Kasumi-1 (cell line): ENCODE data around the gene SMOC2.
"Not testable (repeated sequence)": the region's sequence is repeated elsewhere in the genome, so short reads cannot be mapped to it uniquely, and the experiment has no call there.

Experiments
- DNase-seq, 2 experiments: peaks; one replicate each; lab custom pipeline; 2025; lab: John Stamatoyannopoulos, UW

The SMOC2 gene

DNA sequence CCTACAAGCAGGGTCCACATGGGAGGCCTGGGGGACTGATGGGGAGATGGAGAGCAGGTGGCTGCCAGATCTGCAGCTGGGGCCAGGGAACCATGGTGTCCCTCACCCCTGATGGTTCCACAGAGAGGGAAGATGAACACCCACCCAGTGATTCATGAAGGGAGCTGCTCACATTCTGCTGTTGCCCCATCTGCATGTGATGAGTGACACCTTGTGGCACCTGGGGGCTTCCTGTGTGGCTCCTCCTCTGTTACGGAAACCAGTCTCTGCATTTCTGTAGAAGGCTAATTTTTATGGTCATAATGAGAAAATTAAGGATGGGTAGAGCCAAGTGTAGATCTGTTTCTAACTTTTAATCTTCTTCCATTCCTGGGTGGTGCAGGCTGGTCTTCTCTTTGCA is 217.1 kb downstream of the SMOC2 start:
- DNase-seq: no peak

DNA sequence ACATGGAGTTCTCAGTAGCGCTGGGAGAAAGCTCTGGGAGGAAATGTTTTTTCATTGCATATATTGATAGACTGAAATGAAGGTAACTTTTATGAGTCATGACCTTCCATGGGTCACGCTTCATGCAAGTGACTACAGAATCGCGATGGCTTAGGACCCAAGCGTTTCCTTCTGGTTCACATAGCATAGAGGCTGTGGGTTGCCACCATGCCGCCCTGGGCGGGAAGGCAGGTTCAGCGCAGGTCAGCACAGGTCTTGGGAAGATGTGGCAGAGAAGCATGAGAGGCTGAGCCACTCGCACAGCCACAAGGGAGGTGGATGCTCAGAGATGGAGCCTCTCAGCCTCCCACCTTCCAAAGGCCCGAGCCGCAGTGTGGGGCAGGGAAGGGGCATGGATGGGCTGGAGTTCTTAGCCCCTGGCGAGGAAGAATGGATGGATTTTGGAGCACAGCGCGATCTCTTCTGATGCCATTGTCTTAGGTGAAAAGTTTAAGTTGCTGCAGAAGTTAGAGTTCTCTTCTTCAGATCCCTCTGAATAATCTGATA is 219.5 kb downstream of the SMOC2 start:
- no peak for DNase-seq

- no peak for DNase-seq
Observed at GRCh38 chr6:168662301-168662936, 221.4 kb downstream of the SMOC2 start.

GRCh38 chr6:168663041-168663440 is 222.1 kb downstream of the SMOC2 start:
- DNase-seq: no peak

DNA sequence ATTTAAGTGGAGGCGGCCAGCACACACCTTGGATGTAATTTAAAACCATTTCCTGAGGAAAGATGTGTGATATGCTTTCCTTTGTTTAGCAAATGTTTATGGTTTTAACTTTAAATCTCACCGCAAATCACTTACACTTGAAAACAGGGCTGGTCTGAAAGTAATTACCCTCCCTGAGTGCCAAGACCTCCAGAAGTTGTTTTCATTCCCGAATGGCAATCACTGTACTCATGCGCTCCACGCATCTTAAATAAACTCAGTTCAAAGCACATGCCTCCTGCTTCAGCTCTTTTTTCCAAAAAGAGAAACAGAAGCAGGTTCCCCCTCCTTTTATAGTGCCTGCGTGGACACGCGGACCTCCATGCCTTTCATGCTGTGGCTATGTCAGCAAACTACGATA is 224.0 kb downstream of the SMOC2 start:
- DNase-seq: no peak

DNA sequence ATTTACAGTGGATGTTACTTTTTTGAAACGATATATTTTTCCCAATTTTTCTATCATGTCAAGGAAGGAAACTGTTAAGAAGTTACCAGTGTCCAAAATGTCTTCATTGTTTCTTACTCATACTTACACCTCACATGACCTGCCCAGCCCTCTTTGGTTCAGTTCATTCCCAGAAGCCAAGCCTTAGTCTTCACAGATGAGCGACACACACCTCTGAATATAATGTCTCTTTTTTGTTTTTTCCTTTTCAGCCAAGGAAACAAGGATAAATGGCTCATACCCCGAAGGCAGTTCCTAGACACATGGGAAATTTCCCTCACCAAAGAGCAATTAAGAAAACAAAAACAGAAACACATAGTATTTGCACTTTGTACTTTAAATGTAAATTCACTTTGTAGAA is 225.2 kb downstream of the SMOC2 start:
- no peak for DNase-seq

DNA sequence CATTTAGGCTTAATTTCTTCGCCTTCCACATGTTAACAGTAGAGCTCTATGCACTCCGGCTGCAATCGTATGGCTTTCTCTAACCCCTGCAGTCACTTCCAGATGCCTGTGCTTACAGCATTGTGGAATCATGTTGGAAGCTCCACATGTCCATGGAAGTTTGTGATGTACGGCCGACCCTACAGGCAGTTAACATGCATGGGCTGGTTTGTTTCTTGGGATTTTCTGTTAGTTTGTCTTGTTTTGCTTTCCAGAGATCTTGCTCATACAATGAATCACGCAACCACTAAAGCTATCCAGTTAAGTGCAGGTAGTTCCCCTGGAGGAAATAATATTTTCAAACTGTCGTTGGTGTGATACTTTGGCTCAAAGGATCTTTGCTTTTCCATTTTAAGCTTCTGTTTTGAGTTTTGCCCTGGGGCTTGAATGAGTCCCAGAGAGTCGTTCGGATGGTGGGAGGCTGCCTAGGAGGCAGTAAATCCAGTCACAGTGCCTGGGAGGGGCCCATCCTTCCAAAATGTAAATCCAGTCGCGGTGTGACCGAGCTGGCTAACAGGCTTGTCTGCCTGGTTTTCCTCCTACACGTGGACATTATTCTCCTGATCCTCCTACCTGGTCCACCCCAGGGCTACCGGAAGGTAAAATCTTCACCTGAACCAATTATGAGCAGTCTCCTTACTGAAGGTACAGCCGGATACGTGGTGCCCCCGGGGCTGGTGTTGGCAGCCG is 225.9 kb downstream of the SMOC2 start:
- DNase-seq: no peak

DNA sequence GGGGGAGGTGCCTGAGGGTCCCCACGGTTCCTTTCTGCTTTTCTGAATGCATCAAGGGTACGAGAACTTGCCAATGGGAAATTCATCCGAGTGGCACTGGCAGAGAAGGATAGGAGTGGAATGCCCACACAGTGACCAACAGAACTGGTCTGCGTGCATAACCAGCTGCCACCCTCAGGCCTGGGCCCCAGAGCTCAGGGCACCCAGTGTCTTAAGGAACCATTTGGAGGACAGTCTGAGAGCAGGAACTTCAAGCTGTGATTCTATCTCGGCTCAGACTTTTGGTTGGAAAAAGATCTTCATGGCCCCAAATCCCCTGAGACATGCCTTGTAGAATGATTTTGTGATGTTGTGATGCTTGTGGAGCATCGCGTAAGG is 226.4 kb downstream of the SMOC2 start:
- DNase-seq: no peak

- DNase-seq: no peak
Observed at GRCh38 chr6:168670401-168670985, 229.5 kb downstream of the SMOC2 start.

- DNase-seq: no peak
Observed at GRCh38 chr6:168671028-168671862, 230.3 kb downstream of the SMOC2 start.

DNA sequence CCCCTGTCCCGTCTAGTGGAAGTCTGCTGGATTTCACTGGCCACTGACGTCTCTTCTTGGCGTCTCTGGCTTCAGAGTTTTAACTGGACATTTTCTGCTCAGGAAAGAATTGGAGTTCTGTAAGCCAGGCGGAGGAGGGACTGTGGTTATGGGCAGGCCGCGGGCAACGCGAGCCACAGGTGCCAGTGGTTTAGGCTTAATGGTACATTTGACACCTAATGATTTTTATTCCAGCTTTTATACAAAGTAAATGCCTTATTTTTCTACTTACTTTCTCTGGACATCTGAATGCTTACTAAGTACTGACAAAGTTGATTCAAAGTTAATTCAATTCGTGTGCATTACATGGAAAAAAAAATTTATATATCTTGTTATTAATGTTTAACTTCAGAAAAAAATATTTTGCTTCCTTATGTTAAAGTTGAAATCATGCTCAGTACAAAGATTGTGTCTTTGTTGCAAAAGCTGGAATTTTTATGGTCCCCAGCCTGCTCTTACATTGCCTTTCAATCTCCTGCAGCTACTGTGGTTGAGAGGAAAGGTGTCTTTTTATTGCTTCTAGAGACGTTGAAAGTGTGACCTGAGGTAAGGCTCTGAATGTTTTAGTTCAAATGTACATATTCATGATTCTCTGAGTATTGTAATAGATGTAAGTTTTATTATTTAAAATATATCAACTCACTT is 231.0 kb downstream of the SMOC2 start:
- no peak for DNase-seq

GRCh38 chr6:168674595-168674994 is 233.6 kb downstream of the SMOC2 start:
- no peak for DNase-seq

DNA sequence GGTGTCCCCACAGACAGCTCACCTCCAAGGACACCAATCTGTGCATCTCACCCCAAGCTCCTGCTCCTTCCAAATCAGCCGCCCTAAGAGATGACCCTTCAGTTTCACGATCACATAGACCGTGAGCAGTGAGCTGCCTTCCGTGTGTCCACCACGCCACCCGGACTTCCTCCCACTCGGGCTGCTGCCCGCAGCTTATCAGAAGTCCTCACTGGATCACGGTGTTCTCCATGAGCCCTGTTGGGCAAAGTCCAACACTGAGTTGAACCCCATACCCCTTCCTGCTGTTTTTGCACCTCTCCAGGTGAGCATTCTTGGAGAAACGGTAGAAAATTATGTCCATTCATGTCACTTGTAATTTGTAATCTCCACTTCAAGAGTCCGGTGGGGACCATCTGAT is 234.4 kb downstream of the SMOC2 start:
- DNase-seq: no peak

DNA sequence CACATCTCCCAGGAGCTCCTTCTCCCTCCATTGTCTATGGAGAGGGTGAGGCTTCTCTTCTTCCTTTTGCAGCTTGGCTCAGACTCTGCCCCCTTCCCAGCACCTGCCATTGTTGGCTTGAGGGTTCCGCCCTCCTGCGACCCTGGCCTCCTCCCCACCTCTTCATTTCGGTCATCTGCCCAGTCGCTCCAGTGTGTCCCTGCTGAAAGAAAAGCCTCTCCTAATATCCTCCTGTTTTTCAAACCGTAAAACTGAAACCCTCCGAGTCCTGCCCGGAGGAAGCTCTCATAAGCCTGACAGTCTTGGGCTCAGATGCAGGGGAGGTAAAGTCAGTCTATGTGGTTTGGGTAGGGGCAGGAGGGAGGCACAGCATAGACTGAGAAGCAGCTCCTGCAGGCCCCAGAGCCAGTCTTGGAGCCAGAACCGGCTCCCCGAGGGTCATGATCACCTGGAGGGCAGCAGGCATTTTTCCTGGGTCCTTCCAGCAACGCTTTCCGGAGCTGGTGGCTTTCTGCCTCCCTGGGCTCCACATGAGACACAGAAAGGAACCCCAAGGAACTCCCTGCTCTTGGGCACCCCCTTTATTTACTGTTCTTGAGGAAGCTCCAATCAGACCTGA is 235.1 kb downstream of the SMOC2 start:
- no peak for DNase-seq

DNA sequence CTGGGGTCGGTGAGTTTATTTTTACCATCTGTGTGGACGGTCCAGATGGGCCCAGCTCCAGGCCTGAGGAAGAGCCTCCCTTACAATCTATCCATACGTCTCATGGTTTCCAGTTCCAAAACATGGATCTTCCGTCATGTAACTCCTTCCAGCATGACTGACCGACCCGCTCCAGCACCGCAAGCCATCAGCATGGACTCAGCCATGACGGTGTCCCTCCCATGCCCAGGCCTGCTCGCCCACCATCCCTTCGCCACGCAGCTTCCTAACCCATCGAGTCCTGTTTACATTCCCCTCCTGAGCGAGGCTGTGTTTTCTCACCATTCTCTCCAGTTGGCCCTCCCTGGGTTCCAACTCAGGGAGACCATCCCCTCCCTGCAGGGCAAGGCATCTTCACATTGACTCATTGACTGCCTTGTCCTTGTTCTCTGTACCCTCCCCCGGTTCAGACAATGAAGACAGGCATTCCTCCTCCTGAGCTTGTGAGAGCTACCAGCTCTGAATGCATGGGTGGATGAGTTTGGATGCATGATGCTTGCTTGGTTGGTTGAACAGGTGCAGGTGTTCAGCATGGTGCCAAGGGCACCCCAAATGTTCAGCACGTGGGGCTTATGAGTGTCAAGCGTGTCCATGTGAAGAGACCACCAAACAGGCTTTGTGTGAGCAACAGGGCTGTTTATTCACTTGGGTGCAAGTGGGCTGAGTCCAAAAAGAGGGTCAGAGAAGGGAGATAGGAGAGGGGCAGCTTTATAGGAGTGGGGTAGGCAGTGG is 235.8 kb downstream of the SMOC2 start:
- DNase-seq: no peak

- DNase-seq: not testable (repeated sequence)
Observed at GRCh38 chr6:168677323-168677781, 236.4 kb downstream of the SMOC2 start.

DNA sequence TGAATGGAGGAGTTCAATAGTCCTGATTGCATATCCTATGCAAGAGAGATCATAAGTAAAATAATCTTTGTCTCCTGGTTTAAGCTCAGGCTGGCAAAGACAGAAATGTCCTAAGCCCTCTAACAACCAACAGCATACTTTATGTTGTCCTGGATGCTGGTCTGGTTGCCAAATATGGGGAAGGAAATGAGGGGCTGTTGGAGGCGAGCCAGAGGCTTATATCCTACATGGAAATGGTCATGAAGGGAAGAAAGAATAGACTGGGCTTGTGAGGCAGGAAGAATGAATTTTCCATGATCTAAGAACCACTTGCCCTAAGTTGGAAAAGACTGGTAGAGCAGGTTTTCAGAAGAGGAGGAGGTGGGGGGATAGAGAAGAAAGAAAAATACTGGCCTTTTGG is 237.1 kb downstream of the SMOC2 start:
- DNase-seq: no peak

GRCh38 chr6:168678588-168678987 is 237.6 kb downstream of the SMOC2 start:
- DNase-seq: no peak

- no peak for DNase-seq
Observed at GRCh38 chr6:168681748-168682147, 240.8 kb downstream of the SMOC2 start.

DNA sequence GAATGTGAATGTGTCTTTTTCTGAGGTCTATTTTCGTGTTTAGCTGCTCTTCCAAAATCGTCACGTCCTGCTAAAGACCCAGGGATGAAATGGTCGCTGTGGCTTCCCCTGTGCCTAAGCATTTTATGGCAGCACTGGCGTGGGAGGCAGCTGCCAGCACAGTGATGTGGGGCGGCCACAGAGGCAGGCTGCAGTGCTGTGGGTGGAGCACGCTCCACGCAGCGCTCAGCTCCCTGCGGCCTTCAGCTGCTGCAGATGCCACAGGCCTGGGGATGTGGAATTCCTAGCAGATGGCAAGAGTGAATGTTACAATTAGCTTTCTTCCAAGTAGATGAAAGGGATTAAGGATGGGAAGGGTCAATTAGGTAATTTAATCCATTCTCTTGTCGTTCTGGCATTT is 242.6 kb downstream of the SMOC2 start:
- no peak for DNase-seq
